ENCODE data around the gene SLAMF6.
"Not testable (repeated sequence)": the region's sequence is repeated elsewhere in the genome, so short reads cannot be mapped to it uniquely, and the experiment has no call there.

The SLAMF6 gene

DNA sequence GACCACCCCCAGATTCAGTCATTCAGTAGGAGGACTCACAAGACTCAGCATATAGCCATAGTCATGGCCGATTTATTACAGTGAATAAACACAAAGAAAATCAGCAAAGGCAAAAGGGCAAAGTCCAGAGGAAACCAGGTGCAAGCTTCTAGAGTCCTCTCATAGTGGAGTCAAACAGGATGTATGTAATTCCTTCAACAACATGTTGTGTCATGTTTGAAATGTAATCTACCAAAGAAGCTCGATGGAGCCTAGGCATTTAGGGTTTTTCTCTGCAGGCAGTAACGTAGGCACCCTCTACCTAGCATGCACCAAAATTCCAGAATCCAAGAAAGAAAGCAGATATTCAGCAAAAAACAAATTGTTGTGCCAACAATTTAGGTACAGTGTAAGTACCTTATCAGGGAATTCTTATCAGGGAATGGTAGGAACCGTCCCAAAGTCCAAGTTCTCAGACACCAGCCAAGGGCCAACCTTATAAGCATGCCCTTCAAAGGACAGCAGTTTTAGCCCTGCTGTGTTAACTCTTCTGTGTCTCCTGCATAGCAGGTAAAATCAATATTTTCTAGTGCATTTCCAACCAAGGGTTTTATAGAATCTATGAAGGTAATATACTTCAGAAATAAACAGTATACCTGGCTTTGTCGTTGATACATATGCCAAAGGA lies 16.1 kb upstream of the SLAMF6 start:
- ChIA-PET CTCF (no interaction called here), POLR2A (no interaction called here)
- H3K4me3 ChIP-seq (ENCODE audit: low read depth, low read length) = no peak overlapping the region
- DNase-seq (ENCODE audit: low read depth, low spot score) = no peak
- no peak for TF ChIP-seq CTCF (IDR thresholded peaks at IDR 0.05; ENCODE audit: insufficient read depth, low read length, missing control alignments)

- POLR2A ChIA-PET = no interaction called here
- CTCF ChIA-PET = no interaction called here
- H3K4me3 ChIP-seq (ENCODE audit: low read depth, low read length) = no peak overlapping the region
- no peak for TF ChIP-seq CTCF (IDR thresholded peaks at IDR 0.05; ENCODE audit: insufficient read depth, low read length, missing control alignments)
- no peak for DNase-seq (ENCODE audit: low read depth, low spot score)
Measured at GRCh38 chr1:160537714-160538665, 14.9 kb upstream of the SLAMF6 start.

- no peak overlapping the region for H3K4me3 ChIP-seq (ENCODE audit: low read depth, low read length)
- POLR2A ChIA-PET = no interaction called here
- CTCF ChIA-PET = no interaction called here
- TF ChIP-seq CTCF (IDR thresholded peaks at IDR 0.05; ENCODE audit: insufficient read depth, low read length, missing control alignments) = no peak
- DNase-seq (ENCODE audit: low read depth, low spot score) = no peak
Measured at GRCh38 chr1:160534823-160535605, 12.0 kb upstream of the SLAMF6 start.

DNA sequence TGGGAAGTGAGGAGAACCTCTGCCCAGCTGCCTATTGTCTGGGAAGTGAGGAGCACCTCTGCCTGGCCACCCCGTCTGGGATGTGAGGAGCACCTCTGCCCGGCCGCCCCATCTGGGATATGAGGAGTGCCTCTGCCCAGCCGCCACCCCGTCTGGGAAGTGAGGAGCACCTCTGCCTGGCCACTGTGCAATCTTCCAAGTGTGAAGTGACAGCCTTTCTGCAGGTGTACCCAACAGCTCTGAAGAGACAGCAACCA lies 9.4 kb upstream of the SLAMF6 start:
- DNase-seq (ENCODE audit: low read depth, low spot score); H3K4me3 ChIP-seq (ENCODE audit: low read depth, low read length); POLR2A ChIA-PET; CTCF ChIA-PET: not testable (repeated sequence)

GRCh38 chr1:160531809-160532556 lies 8.9 kb upstream of the SLAMF6 start:
- H3K4me3 ChIP-seq (ENCODE audit: low read depth, low read length); DNase-seq (ENCODE audit: low read depth, low spot score); CTCF ChIA-PET; POLR2A ChIA-PET: not testable (repeated sequence)

GRCh38 chr1:160529401-160529952 lies 6.4 kb upstream of the SLAMF6 start:
- CTCF ChIA-PET; DNase-seq (ENCODE audit: low read depth, low spot score); H3K4me3 ChIP-seq (ENCODE audit: low read depth, low read length); POLR2A ChIA-PET: not testable (repeated sequence)

DNA sequence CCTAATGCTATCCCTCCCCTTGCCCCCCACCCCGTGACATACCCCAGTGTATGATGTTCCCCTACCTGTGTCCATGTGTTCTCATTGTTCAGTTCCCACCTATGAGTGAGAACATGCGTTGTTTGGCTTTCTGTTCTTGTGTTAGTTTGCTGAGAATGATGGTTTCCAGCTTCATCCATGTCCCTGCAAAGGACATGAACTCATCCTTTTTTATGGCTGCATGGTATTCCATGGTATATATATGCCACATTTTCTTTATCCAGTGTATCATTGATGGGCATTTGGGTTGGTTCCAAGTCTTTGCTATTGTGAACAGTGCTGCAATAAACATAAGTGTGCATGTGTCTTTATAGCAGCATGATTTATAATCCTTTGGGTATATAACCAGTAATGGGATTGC lies 734 bp upstream of the SLAMF6 start:
- DNase-seq (ENCODE audit: low read depth, low spot score); CTCF ChIA-PET; H3K4me3 ChIP-seq (ENCODE audit: low read depth, low read length); POLR2A ChIA-PET: not testable (repeated sequence)

DNA sequence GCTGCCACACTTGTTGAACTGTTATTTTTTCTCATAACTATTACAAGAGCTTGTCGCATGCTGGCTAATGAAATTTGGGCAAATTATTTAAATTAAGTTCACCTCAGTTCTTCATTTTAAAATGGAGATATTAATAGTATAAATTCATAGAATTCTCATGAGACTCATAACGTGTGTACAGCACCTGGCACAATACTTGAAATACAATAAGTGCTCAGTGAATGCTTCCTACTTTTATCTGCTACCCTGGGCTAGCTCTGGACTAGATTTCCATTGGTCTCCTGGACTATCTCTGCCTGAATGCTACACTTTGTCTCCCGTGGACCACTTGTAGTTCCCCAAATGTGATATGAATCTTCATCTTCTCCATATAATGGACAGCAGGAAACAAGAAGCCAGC lies 919 bp downstream of the SLAMF6 start:
- no peak overlapping the region for H3K4me3 ChIP-seq (ENCODE audit: low read depth, low read length)
- ChIA-PET POLR2A (no interaction called here), CTCF (no interaction called here)
- no peak for TF ChIP-seq CTCF (IDR thresholded peaks at IDR 0.05; ENCODE audit: insufficient read depth, low read length, missing control alignments)
- no peak for DNase-seq (ENCODE audit: low read depth, low spot score)
